ENCODE data around the gene FARS2. TPM values are rescaled to one million over a fixed set of nuclear protein-coding genes. Genes with fewer than 3 reads are reported as not detected.

FARS2 gene
- total RNA-seq, 1 donor from 2014 or later: 19.9 TPM

DNA sequence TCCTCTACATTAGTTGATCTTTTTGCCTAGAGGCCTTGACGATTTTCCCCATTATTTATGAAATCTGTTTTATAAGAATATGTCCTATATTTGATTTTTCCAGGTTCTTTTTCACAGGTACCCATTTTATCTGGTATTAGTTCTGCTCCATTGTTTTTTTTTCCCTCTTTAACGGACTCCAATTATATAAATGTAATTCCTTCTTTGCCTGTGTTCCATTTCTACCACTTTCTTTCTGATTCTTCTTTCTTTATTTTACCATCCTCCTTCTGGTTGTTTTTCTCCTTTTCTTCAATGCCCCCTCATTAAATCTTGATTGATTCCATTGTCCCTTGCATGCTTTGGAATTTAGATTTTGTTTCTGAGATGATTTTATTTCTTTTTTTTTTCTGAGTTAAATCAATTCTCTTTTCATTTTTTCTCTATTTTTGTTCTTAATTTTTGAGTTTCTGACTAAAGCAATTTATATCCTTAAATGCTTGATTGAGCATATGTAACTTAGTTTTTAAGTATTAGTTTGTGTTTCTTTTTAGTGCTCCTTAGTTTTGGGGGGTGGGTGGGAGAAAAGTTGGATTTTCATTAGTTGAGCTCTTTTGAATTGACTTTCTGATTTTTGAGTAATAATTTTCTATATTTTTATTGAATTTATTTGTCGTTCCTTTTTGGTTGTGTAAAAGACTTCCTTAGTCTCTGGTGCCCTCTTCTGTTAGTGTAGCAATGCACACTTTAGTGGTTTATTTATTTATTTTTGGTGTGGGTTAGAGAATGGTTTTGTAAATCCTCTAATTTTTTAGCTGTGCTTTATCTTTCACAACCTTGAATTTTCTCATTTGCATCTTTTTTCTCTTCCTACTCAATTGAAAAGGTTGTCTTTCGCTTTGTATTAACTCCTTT, 140.8 kb downstream of the FARS2 start:
- Mint-ChIP-seq H3K4me1 (peaks cover 3% of the 10 kb centered on the region), H3K4me3 (no peak overlapping the region), H3K27me3 (ENCODE audit: low read depth) (no peaks in the 10 kb centered on the region), H3K36me3 (peaks cover 13% of the 10 kb centered on the region), H3K27ac (no peak overlapping the region), H3K9me3 (peaks cover 20% of the 10 kb centered on the region)
- DNase-seq (ENCODE audit: low spot score in 2 of 2, unreplicated experiment in 2 of 2): no peak
- TF ChIP-seq, protein P1, sequence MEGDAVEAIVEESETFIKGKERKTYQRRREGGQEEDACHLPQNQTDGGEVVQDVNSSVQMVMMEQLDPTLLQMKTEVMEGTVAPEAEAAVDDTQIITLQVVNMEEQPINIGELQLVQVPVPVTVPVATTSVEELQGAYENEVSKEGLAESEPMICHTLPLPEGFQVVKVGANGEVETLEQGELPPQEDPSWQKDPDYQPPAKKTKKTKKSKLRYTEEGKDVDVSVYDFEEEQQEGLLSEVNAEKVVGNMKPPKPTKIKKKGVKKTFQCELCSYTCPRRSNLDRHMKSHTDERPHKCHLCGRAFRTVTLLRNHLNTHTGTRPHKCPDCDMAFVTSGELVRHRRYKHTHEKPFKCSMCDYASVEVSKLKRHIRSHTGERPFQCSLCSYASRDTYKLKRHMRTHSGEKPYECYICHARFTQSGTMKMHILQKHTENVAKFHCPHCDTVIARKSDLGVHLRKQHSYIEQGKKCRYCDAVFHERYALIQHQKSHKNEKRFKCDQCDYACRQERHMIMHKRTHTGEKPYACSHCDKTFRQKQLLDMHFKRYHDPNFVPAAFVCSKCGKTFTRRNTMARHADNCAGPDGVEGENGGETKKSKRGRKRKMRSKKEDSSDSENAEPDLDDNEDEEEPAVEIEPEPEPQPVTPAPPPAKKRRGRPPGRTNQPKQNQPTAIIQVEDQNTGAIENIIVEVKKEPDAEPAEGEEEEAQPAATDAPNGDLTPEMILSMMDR (IDR thresholded peaks at IDR 0.05; ENCODE audit: unreplicated experiment): no peak

DNA sequence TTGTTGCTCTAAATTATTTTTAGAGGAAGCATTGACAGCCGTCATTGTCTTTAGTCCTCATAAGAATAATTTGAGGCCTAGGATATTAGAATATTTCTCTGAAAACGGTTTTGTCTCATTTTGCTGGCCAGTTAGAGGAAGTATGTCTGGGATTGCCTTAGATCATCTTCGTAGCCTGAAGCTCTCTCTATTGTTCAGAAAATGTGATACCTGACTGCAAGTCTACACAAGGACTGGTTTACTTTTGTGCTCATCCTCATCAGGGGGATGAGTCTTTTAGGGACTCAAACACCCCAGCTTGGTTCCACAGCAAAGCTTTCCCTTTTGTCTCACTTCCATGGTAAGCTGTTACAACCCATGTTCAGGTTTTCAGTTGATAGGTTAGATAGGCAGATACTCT, 141.8 kb downstream of the FARS2 start:
- Mint-ChIP-seq H3K4me1 (peaks cover 3% of the 10 kb centered on the region), H3K27ac (no peak overlapping the region), H3K36me3 (peaks cover 13% of the 10 kb centered on the region), H3K27me3 (ENCODE audit: low read depth) (no peaks in the 10 kb centered on the region), H3K4me3 (no peak overlapping the region), H3K9me3 (peaks cover 20% of the 10 kb centered on the region)
- DNase-seq (ENCODE audit: low spot score in 2 of 2, unreplicated experiment in 2 of 2): no peak
- TF ChIP-seq, protein P1 (IDR thresholded peaks at IDR 0.05; ENCODE audit: unreplicated experiment): no peak

DNA sequence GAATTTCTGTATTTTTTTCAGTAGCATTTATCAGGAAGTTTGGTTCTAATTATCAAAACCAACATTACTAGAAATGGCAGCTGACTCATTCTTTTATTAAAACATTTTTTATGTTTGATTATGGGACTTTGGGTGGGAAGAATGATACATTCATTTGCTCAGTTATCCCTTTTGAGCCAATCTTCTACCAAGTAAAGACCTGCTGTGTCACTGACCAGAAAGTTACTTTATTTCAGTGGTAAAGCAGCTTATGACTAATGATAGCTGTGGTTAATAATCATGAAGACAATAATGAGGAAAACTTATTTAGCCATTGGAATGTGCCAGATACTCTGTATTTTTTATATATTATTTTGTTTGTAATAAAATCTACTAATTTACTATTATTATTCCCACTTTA, 142.3 kb downstream of the FARS2 start:
- TF ChIP-seq, protein P1 (IDR thresholded peaks at IDR 0.05; ENCODE audit: unreplicated experiment): no peak
- Mint-ChIP-seq H3K4me3 (no peak overlapping the region), H3K36me3 (peaks cover 13% of the 10 kb centered on the region), H3K9me3 (peaks cover 20% of the 10 kb centered on the region), H3K27ac (no peak overlapping the region), H3K4me1 (peaks cover 3% of the 10 kb centered on the region), H3K27me3 (ENCODE audit: low read depth) (no peaks in the 10 kb centered on the region)
- no peak for DNase-seq (ENCODE audit: low spot score in 2 of 2, unreplicated experiment in 2 of 2)

DNA sequence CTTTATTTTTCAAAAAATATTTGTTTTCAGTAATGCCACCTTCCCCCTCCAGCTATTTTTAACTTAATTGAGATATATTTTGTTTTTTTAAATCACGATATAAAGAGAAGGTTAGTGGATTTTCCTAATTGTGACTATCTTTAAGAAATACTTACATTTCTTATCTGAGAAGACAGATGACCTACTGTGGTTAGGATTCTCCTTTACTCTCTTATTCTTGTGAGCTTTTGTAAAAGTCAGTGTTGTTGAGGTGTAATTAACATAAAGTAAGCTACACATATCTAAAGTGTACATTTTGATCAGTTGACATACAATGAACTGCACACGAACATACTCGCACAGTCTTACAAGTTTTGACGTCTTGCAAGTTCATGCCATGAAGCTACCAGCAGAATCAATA, 144.7 kb downstream of the FARS2 start:
- Mint-ChIP-seq H3K4me1 (no peaks in the 10 kb centered on the region), H3K4me3 (no peak overlapping the region), H3K36me3 (peaks cover 15% of the 10 kb centered on the region), H3K9me3 (peaks cover 17% of the 10 kb centered on the region), H3K27me3 (ENCODE audit: low read depth) (no peaks in the 10 kb centered on the region), H3K27ac (no peak overlapping the region)
- TF ChIP-seq, protein P1 (IDR thresholded peaks at IDR 0.05; ENCODE audit: unreplicated experiment): no peak
- no peak for DNase-seq (ENCODE audit: low spot score in 2 of 2, unreplicated experiment in 2 of 2)

DNA sequence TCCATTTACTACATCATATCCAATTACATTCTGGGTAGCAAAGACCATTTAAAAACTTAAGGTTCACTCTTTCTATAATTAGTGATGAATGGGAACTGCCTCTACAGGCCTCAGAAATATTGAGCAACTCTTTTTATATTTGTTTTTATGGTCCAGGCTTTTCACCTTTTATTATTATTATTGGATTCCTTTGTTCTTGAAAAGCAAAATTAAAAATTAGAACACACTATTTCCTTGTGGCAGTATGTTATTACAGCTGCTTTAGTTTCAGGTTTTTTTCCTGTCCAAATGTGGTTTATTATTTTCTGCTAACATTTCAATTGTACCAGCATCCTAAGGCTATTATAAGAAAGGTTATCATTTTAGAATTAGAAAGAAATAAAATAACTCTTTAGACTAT, 150.1 kb downstream of the FARS2 start:
- no peak for DNase-seq (ENCODE audit: low spot score in 2 of 2, unreplicated experiment in 2 of 2)
- no peak overlapping the region for H3K27ac Mint-ChIP-seq
- no peak overlapping the region for H3K4me3 Mint-ChIP-seq
- peaks cover 3% of the 10 kb centered on the region for H3K9me3 Mint-ChIP-seq
- TF ChIP-seq, protein P1 (IDR thresholded peaks at IDR 0.05; ENCODE audit: unreplicated experiment): no peak
- H3K4me1 Mint-ChIP-seq: no peaks in the 10 kb centered on the region
- H3K27me3 Mint-ChIP-seq (ENCODE audit: low read depth): no peaks in the 10 kb centered on the region
- peaks cover 10% of the 10 kb centered on the region for H3K36me3 Mint-ChIP-seq

Data from mesothelial cell of epicardium (in vitro differentiated cells).